Neuron (in vitro differentiated cells): Measurements from ENCODE around the gene LBHD2.
A peak's percentile ranks its signal among the peaks of the same experiment; 100 is the strongest.

ENCODE experiments used
- H2AFZ ChIP-seq: one replicate; pipeline ENCODE4 v1.6.1; 2013; ENCODE audit warnings: low read depth, mild to moderate bottlenecking, inconsistent platforms, low read length, moderate library complexity
- H3K27me3 ChIP-seq: one replicate; pipeline ENCODE4 v1.6.1; 2013; ENCODE audit warnings: low read length; ENCODE audit not compliant: insufficient read depth
- H3K36me3 ChIP-seq: one replicate; pipeline ENCODE4 v1.6.1; 2013; ENCODE audit warnings: low read length; ENCODE audit not compliant: insufficient read depth
- H3K4me1 ChIP-seq: one replicate; pipeline ENCODE4 v1.6.1; 2013; ENCODE audit warnings: low read length; ENCODE audit not compliant: insufficient read depth
- H3K4me3 ChIP-seq: 2 replicates; pipeline ENCODE4 v1.5.1; 2013; ENCODE audit warnings: mild to moderate bottlenecking, low read length, moderate library complexity
- H3K9me3 ChIP-seq: one replicate; pipeline ENCODE4 v1.6.1; 2013; ENCODE audit warnings: low read length

LBHD2 gene

GRCh38 chr14:103058164-103059055, 25.6 kb upstream of the LBHD2 start:
- peaks cover 3% of the 10 kb centered on the region for H3K36me3 ChIP-seq
- peak overlapping the region; percentile 81 for H3K4me3 ChIP-seq
- H3K4me1 ChIP-seq = peaks cover 17% of the 10 kb centered on the region
- no peaks in the 10 kb centered on the region for H3K9me3 ChIP-seq
- peak overlapping the region; percentile 79 for H2AFZ ChIP-seq
- no peaks in the 10 kb centered on the region for H3K27me3 ChIP-seq

- Histone ChIP-seq H3K4me1 (peaks cover 17% of the 10 kb centered on the region), H3K9me3 (no peaks in the 10 kb centered on the region), H3K4me3 (no peak overlapping the region), H2AFZ (no peak overlapping the region), H3K27me3 (no peaks in the 10 kb centered on the region), H3K36me3 (peaks cover 3% of the 10 kb centered on the region)
These were observed 24.5 kb upstream of the LBHD2 start for GRCh38 chr14:103059556-103059955.

- H3K4me1 ChIP-seq = peaks cover 6% of the 10 kb centered on the region
- no peaks in the 10 kb centered on the region for H3K9me3 ChIP-seq
- no peak overlapping the region for H3K4me3 ChIP-seq
- H3K27me3 ChIP-seq = no peaks in the 10 kb centered on the region
- H3K36me3 ChIP-seq = no peaks in the 10 kb centered on the region
- no peak overlapping the region for H2AFZ ChIP-seq
These were observed 22.5 kb upstream of the LBHD2 start for GRCh38 chr14:103061482-103061976.

- Histone ChIP-seq H3K9me3 (no peaks in the 10 kb centered on the region), H3K4me1 (no peaks in the 10 kb centered on the region), H3K27me3 (no peaks in the 10 kb centered on the region), H3K36me3 (no peaks in the 10 kb centered on the region), H2AFZ (no peak overlapping the region), H3K4me3 (no peak overlapping the region)
These were observed 19.6 kb upstream of the LBHD2 start for GRCh38 chr14:103064436-103064835.

DNA sequence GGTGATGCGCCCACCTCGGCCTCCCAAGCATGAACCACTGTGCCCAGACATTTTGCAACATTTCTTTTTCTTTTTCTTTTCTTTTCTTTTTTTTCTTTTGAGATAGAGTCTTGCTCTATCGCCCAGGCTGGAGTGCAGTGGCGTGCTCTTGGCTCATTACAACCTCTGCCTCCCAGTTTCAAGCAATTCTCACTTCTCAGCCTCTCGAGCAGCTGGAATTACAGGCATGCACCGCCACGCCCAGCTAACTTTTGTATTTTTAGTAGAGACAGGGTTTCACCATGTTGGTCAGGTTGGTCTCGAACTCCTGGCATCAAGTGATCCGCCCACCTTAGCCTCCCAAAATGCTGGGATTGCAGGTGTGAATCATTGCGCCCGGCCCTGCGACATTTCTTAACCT, 19.0 kb upstream of the LBHD2 start:
- no peak overlapping the region for H3K4me3 ChIP-seq
- no peak overlapping the region for H2AFZ ChIP-seq
- H3K9me3 ChIP-seq = no peaks in the 10 kb centered on the region
- no peaks in the 10 kb centered on the region for H3K36me3 ChIP-seq
- H3K4me1 ChIP-seq = no peaks in the 10 kb centered on the region
- no peaks in the 10 kb centered on the region for H3K27me3 ChIP-seq

DNA sequence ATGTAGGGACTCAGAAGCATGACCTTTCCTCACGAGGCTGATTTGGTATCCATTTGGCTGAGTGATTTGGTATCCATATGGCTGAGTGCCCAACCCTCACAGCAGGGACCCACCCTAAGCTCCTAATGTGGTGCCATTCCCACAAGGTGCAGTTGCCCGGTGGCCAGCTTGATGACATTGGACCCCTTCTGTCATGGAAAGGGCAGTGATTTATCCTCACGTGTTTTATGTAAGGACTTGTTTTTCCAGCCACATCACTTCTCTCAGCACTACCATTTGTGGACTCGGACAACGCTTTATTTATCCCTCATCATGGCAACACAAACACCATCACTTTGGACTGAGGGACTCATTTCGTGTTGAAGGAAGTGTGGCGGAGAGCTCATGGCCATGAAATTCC, 18.1 kb upstream of the LBHD2 start:
- no peaks in the 10 kb centered on the region for H3K9me3 ChIP-seq
- H3K36me3 ChIP-seq = no peaks in the 10 kb centered on the region
- H3K27me3 ChIP-seq = no peaks in the 10 kb centered on the region
- no peak overlapping the region for H3K4me3 ChIP-seq
- no peaks in the 10 kb centered on the region for H3K4me1 ChIP-seq
- H2AFZ ChIP-seq = no peak overlapping the region

GRCh38 chr14:103066399-103066798, 17.6 kb upstream of the LBHD2 start:
- Histone ChIP-seq H3K4me3 (no peak overlapping the region), H3K9me3 (no peaks in the 10 kb centered on the region), H3K27me3 (no peaks in the 10 kb centered on the region), H3K36me3 (no peaks in the 10 kb centered on the region), H2AFZ (no peak overlapping the region), H3K4me1 (no peaks in the 10 kb centered on the region)

- no peak overlapping the region for H2AFZ ChIP-seq
- H3K4me1 ChIP-seq = no peaks in the 10 kb centered on the region
- no peak overlapping the region for H3K4me3 ChIP-seq
- no peaks in the 10 kb centered on the region for H3K9me3 ChIP-seq
- H3K36me3 ChIP-seq = no peaks in the 10 kb centered on the region
- peaks cover under 1% of the 10 kb centered on the region for H3K27me3 ChIP-seq
These were observed 16.6 kb upstream of the LBHD2 start for GRCh38 chr14:103067231-103067954.

- Histone ChIP-seq H3K9me3 (no peaks in the 10 kb centered on the region), H3K4me1 (no peaks in the 10 kb centered on the region), H3K4me3 (no peak overlapping the region), H3K27me3 (peaks cover 11% of the 10 kb centered on the region), H3K36me3 (no peaks in the 10 kb centered on the region), H2AFZ (no peak overlapping the region)
These were observed 15.5 kb upstream of the LBHD2 start for GRCh38 chr14:103068351-103069073.

- Histone ChIP-seq H2AFZ (no peak overlapping the region), H3K27me3 (peaks cover 24% of the 10 kb centered on the region), H3K4me3 (no peak overlapping the region), H3K36me3 (no peaks in the 10 kb centered on the region), H3K9me3 (no peaks in the 10 kb centered on the region), H3K4me1 (peaks cover 2% of the 10 kb centered on the region)
These were observed 13.6 kb upstream of the LBHD2 start for GRCh38 chr14:103070263-103070885.

DNA sequence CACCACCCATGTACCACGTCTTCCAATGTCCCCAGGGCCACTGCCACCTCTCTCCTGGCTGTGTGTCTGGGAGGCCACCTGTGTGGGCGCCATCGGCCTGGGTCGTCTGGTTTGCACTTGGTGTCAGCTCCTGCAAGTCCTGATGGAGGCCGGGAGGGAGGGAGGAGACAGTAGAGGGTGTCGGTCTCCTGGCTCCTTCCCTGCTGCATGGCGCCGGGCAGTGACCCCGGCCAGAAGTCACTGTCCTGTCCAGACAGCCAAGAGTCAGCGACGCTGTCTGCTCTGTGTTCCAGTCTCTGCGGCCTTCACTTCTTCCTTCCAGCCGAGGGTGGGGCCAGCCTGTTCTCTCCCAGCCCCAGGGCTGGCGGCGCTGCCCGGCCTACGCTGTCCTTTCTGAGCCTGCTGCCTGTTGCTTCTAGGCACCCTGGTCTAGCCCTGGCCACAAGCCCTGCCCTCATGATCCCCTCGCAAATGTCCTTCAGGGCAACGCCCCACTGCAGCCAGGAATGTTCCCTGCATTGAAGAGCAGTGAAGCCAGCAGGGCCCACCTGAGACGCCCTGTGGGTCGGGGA, 13.0 kb upstream of the LBHD2 start:
- peaks cover 2% of the 10 kb centered on the region for H3K4me1 ChIP-seq
- no peak overlapping the region for H2AFZ ChIP-seq
- H3K36me3 ChIP-seq = no peaks in the 10 kb centered on the region
- no peak overlapping the region for H3K4me3 ChIP-seq
- no peaks in the 10 kb centered on the region for H3K9me3 ChIP-seq
- peaks cover 24% of the 10 kb centered on the region for H3K27me3 ChIP-seq

DNA sequence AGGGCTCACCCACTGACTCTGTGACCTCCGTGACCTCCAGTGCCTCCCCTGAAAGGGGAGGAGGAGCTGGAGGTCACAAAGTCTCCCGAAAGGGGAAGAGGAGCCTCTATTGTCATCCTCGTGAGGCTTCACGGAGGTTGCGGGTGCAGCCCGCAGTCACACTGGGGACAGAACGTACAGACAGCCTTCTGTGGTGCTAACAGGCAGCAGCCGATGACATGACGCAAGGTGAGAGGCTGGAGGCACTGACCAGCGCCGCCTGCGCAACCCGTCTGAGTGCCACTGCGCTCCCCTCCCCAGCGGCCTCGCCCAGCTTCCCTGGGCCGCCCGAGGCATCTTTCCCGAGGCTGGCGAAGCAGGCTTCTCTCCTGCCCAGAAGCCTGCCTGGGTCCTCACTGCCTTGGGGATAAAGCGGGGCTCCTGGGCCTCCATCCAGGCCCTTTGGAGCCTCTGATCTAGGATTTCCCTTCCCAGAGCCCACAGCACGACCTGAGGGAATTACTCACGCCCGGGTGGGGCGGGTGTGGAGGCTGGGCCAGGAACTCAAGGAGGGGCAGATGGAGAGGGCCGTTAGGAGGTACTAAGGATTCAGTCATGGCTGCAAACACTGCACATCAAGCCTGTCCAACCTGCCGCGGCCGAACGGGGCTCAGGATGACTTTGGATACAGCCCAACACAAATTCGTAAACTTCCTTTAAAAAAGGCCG, 12.3 kb upstream of the LBHD2 start:
- H3K4me1 ChIP-seq = peaks cover 2% of the 10 kb centered on the region

More for the DNA sequence above, 12.3 kb upstream of the LBHD2 start:
- Histone ChIP-seq H2AFZ (no peak overlapping the region), H3K27me3 (peaks cover 24% of the 10 kb centered on the region), H3K4me3 (no peak overlapping the region), H3K36me3 (no peaks in the 10 kb centered on the region), H3K9me3 (no peaks in the 10 kb centered on the region)
